IMR-90 (cell line): ENCODE measurements around the gene ZNF451. TPM values are rescaled to one million over a fixed set of nuclear protein-coding genes. Genes with fewer than 3 reads are reported as not detected.

Experiments used
- ATAC-seq: fragments of 200-7000 bp; cut with Tn5 transposase; 2 replicates; pipeline ENCODE4 v1.9.1; 2020; ENCODE audit warnings: low read depth, mild to moderate bottlenecking, moderate library complexity
- BruUV-seq: library from RNA; stranded (reverse); fragments of 400-500 nt; replicated peaks from 2 replicates; lab custom pipeline; 2021; lab: Mats Ljungman, UMichigan
- CTCF ChIA-PET: fragments of 300-600 bp; formaldehyde crosslinking; extraction: SDS; loops from one replicate; lab custom pipeline; 2021; ENCODE audit warnings: antibody characterized with exemption; lab: Yijun Ruan, JAX
- POLR2A ChIA-PET: fragments of 300-600 bp; sonication (Branson Sonifier 250); formaldehyde crosslinking; loops from one replicate; lab custom pipeline; 2022; ENCODE audit warnings: antibody characterized with exemption; ENCODE audit not compliant: unreplicated experiment; lab: Charles Lee
- DNase-seq: peaks from one replicate; pipeline ENCODE4 v3.0.0; 2013
- H2AFZ ChIP-seq: replicated peaks from 2 replicates; pipeline ENCODE3; 2013; ENCODE audit warnings: low read length, mild to moderate bottlenecking; ENCODE audit not compliant: poor library complexity
- H2AK5ac ChIP-seq: 2 replicates; pipeline ENCODE4 v1.6.1; 2013; ENCODE audit warnings: low read depth, low read length, inconsistent platforms
- H2AK9ac ChIP-seq: replicated peaks from 2 replicates; pipeline ENCODE3; 2013; ENCODE audit warnings: mild to moderate bottlenecking, low read depth, low read length, moderate library complexity; ENCODE audit not compliant: poor library complexity
- H2BK120ac ChIP-seq: 2 replicates; pipeline ENCODE4 v1.6.1; 2013; ENCODE audit warnings: low read depth, low read length, inconsistent platforms
- H2BK15ac ChIP-seq: 3 replicates; pipeline ENCODE4 v1.6.1; 2013; ENCODE audit warnings: low read depth, low read length, inconsistent platforms
- H2BK20ac ChIP-seq: 2 replicates; pipeline ENCODE4 v1.6.1; 2013; ENCODE audit warnings: low read depth, mild to moderate bottlenecking, inconsistent platforms, low read length, moderate library complexity
- H2BK5ac ChIP-seq: 2 replicates; pipeline ENCODE4 v1.6.1; 2013; ENCODE audit warnings: mild to moderate bottlenecking, low read depth, low read length, inconsistent platforms; ENCODE audit not compliant: poor library complexity, severe bottlenecking
- H3K14ac ChIP-seq: replicated peaks from 2 replicates; pipeline ENCODE4 v1.6.1; 2013; ENCODE audit warnings: low read depth, low read length, inconsistent platforms
- H3K18ac ChIP-seq: 2 replicates; pipeline ENCODE4 v1.6.1; 2013; ENCODE audit warnings: low read depth, low read length, control low read depth
- H3K23ac ChIP-seq: 2 replicates; pipeline ENCODE4 v1.6.1; 2013; ENCODE audit warnings: low read depth, low read length, inconsistent platforms
- H3K27ac ChIP-seq: 2 replicates; pipeline ENCODE4 v1.5.1; 2013; ENCODE audit warnings: mild to moderate bottlenecking, control low read depth, low read length; ENCODE audit not compliant: insufficient read depth
- H3K27me3 ChIP-seq: 2 replicates; pipeline ENCODE4 v1.6.1; 2013; ENCODE audit warnings: low read length; ENCODE audit not compliant: control insufficient read depth, insufficient read depth
- H3K36me3 ChIP-seq: 2 replicates; pipeline ENCODE4 v1.6.1; 2013; ENCODE audit warnings: low read length, mixed read lengths; ENCODE audit not compliant: control insufficient read depth, insufficient read depth
- H3K4ac ChIP-seq: 2 replicates; pipeline ENCODE4 v1.6.1; 2013; ENCODE audit warnings: low read depth, low read length, inconsistent platforms
- H3K4me1 ChIP-seq: 2 replicates; pipeline ENCODE4 v1.6.1; 2013; ENCODE audit warnings: low read length, mixed read lengths; ENCODE audit not compliant: control insufficient read depth, insufficient read depth
- H3K4me2 ChIP-seq: 2 replicates; pipeline ENCODE4 v1.6.1; 2013; ENCODE audit warnings: low read depth, mild to moderate bottlenecking, control low read depth, low read length, moderate library complexity
- H3K4me3 ChIP-seq: 2 replicates; pipeline ENCODE4 v1.5.1; 2013; ENCODE audit warnings: low read depth, mild to moderate bottlenecking, control low read depth, low read length, moderate library complexity; ENCODE audit not compliant: insufficient read depth
- H3K56ac ChIP-seq: 2 replicates; pipeline ENCODE4 v1.6.1; 2013; ENCODE audit warnings: low read length, inconsistent platforms; ENCODE audit not compliant: insufficient read depth; ENCODE audit errors: extremely low read depth
- H3K79me1 ChIP-seq, 2 experiments: 2 replicates each; pipeline ENCODE4 v1.6.1; 2013; ENCODE audit warnings: low read length in 2 of 2, inconsistent platforms in 1 of 2, low read depth in 1 of 2
- H3K9ac ChIP-seq: 2 replicates; pipeline ENCODE4 v1.6.1; 2013; ENCODE audit warnings: low read depth, low read length, control low read depth
- H3K9me1 ChIP-seq: 2 replicates; pipeline ENCODE4 v1.6.1; 2013; ENCODE audit warnings: low read length, inconsistent platforms; ENCODE audit not compliant: insufficient read depth
- H3K9me3 ChIP-seq: 2 replicates; pipeline ENCODE4 v1.6.1; 2013; ENCODE audit warnings: low read length; ENCODE audit not compliant: control insufficient read depth, insufficient read depth
- H4K20me1 ChIP-seq: 2 replicates; pipeline ENCODE4 v1.6.1; 2013; ENCODE audit warnings: low read length, inconsistent platforms; ENCODE audit not compliant: insufficient read depth
- H4K5ac ChIP-seq: 2 replicates; pipeline ENCODE4 v1.6.1; 2013; ENCODE audit warnings: mild to moderate bottlenecking, low read depth, low read length, control low read depth
- H4K8ac ChIP-seq, 2 experiments: 2 replicates each; pipeline ENCODE4 v1.6.1; 2013; ENCODE audit warnings: low read depth in 2 of 2, low read length in 2 of 2, control low read depth in 1 of 2, inconsistent platforms in 1 of 2
- H4K91ac ChIP-seq: 2 replicates; pipeline ENCODE4 v1.6.1; 2013; ENCODE audit warnings: low read depth, low read length, inconsistent platforms; ENCODE audit not compliant: insufficient read depth
- CEBPB ChIP-seq: IDR thresholded peaks from 2 replicates; pipeline ENCODE4 v1.6.1; 2012; ENCODE audit warnings: low read depth, low read length, improper control_type of control experiment
- CHD1 ChIP-seq: IDR thresholded peaks from 2 replicates; pipeline ENCODE4 v1.6.1; 2012; ENCODE audit warnings: low read depth, low read length, improper control_type of control experiment
- CTCF ChIP-seq: conservative IDR thresholded peaks from 2 replicates; pipeline ENCODE4 v1.5.1; 2012; ENCODE audit warnings: mild to moderate bottlenecking, low read depth, low read length, improper control_type of control experiment
- FOS ChIP-seq: fragments of 150-350 bp; IDR thresholded peaks from 2 replicates; pipeline ENCODE4 v1.6.1; 2016; ENCODE audit warnings: low read depth, low read length
- MAFK ChIP-seq: IDR thresholded peaks from 2 replicates; pipeline ENCODE4 v1.6.1; 2012; ENCODE audit warnings: low read depth, low read length, improper control_type of control experiment
- MAZ ChIP-seq: IDR thresholded peaks from 2 replicates; pipeline ENCODE4 v1.6.1; 2012; ENCODE audit warnings: low read depth, mild to moderate bottlenecking, low read length, improper control_type of control experiment, moderate library complexity, borderline replicate concordance
- MXI1 ChIP-seq: IDR thresholded peaks from 2 replicates; pipeline ENCODE4 v1.6.1; 2012; ENCODE audit warnings: low read depth, mild to moderate bottlenecking, low read length, moderate library complexity, borderline replicate concordance
- NFE2L2 ChIP-seq: fragments of 150-350 bp; IDR thresholded peaks from 2 replicates; pipeline ENCODE4 v1.6.1; 2016; ENCODE audit warnings: low read depth, mild to moderate bottlenecking, low read length
- POLR2A ChIP-seq: IDR thresholded peaks from 2 replicates; pipeline ENCODE4 v1.6.1; 2012; ENCODE audit warnings: mild to moderate bottlenecking, low read depth, low read length
- RAD21 ChIP-seq: IDR thresholded peaks from 2 replicates; pipeline ENCODE4 v1.6.1; 2012; ENCODE audit warnings: low read length, improper control_type of control experiment
- RCOR1 ChIP-seq: IDR thresholded peaks from 2 replicates; pipeline ENCODE4 v1.6.1; 2012; ENCODE audit warnings: mild to moderate bottlenecking, low read length, improper control_type of control experiment; ENCODE audit not compliant: insufficient replicate concordance
- RFX5 ChIP-seq: IDR thresholded peaks from 2 replicates; pipeline ENCODE4 v1.8.0; 2012; ENCODE audit warnings: low read depth, mild to moderate bottlenecking, low read length, moderate library complexity
- SMC3 ChIP-seq: fragments of 150-350 bp; IDR thresholded peaks from 2 replicates; pipeline ENCODE4 v1.6.1; 2016; ENCODE audit warnings: low read depth, mild to moderate bottlenecking, antibody characterized with exemption, low read length, moderate library complexity
- WGBS, 2 experiments: methylation state at CpG; one replicate each; pipeline versions ENCODE4 v1.1.5 to v1.1.7; 2013; ENCODE audit warnings: missing lambda C conversion rate in 2 of 2; ENCODE audit not compliant: insufficient read length in 1 of 2; ENCODE audit errors: extremely low coverage in 2 of 2; 5-methylcytosine and 5-hydroxymethylcytosine counted together
- dilution Hi-C: fragments of 300-500 bp; cut with HindIII; formaldehyde crosslinking; loops from one replicate; pipeline ENCODE4 v1.14.3; 2018; ENCODE audit warnings: low sequenced_read_pairs; ENCODE audit not compliant: unreplicated experiment
- in situ Hi-C: fragments of 300-500 bp; cut with MboI; formaldehyde crosslinking; loops from 3 replicates; pipeline ENCODE4 v1.14.3; 2019; ENCODE audit warnings: low sequenced_read_pairs, inconsistent platforms, mixed read lengths
- intact Hi-C: fragments of 100-400 bp; cut with micrococcal nuclease; formaldehyde crosslinking; loops from 2 replicates; pipeline ENCODE4 v1.10.0; 2022
- polyA plus RNA-seq, 3 experiments: library from polyadenylated mRNA; depleted of rRNA; stranded (reverse); fragments of >200 nt; gene quantifications; 2 replicates each; pipeline ENCODE4 v1.2.3, GENCODE V29; 2012; ENCODE audit warnings: low replicate concordance in 1 of 3
- total RNA-seq: library from RNA; depleted of rRNA; stranded (reverse); fragments of >200 nt; gene quantifications from 2 replicates; pipeline ENCODE4 v1.2.3, GENCODE V29; 2012
- TF ChIP-seq, protein P1 (sequence below): fragments of 150-350 bp; IDR thresholded peaks from 2 replicates; pipeline ENCODE4 v1.6.1; 2016; ENCODE audit warnings: low read depth, mild to moderate bottlenecking, low read length, moderate library complexity, borderline replicate concordance
- TF ChIP-seq, protein P2 (sequence below): fragments of 150-350 bp; IDR thresholded peaks from 2 replicates; pipeline ENCODE4 v1.6.1; 2017; ENCODE audit warnings: mild to moderate bottlenecking, antibody characterized with exemption, low read length, low read depth

The ZNF451 gene
- total and polyA plus RNA-seq, 2 of the 4 experiments (the other 2 are of a cell fraction) = 10.0 to 48.6 TPM

GRCh38 chr6:57215260-57215659 lies 125.3 kb downstream of the ZNF451 start:
- no peak overlapping the region for H4K91ac ChIP-seq
- no peak overlapping the region for H2AFZ ChIP-seq
- H2BK5ac ChIP-seq = no peak overlapping the region
- H3K36me3 ChIP-seq = peaks cover 3% of the 10 kb centered on the region
- in situ Hi-C loops (no loop called here), dilution Hi-C loops (no loop called here), intact Hi-C loops (no loop called here)
- H2BK20ac ChIP-seq = no peak overlapping the region
- H2BK15ac ChIP-seq = no peak overlapping the region
- H3K27me3 ChIP-seq = no peaks in the 10 kb centered on the region
- H4K8ac ChIP-seq = no peak overlapping the region
- no peak overlapping the region for H2BK120ac ChIP-seq
- H3K14ac ChIP-seq = no peak overlapping the region
- no peak overlapping the region for H3K56ac ChIP-seq
- H4K5ac ChIP-seq = no peak overlapping the region
- peaks cover 15 to 66% of the 10 kb centered on the region in 2 experiments; a peak in 3 of 4 replicates for H3K79me1 ChIP-seq
- peaks cover 13% of the 10 kb centered on the region for H3K4me1 ChIP-seq
- H3K4me3 ChIP-seq = no peak overlapping the region
- H3K9me1 ChIP-seq = peaks cover 13% of the 10 kb centered on the region
- no peak overlapping the region for H3K23ac ChIP-seq
- H3K4ac ChIP-seq = no peak overlapping the region
- TF ChIP-seq, protein P1, sequence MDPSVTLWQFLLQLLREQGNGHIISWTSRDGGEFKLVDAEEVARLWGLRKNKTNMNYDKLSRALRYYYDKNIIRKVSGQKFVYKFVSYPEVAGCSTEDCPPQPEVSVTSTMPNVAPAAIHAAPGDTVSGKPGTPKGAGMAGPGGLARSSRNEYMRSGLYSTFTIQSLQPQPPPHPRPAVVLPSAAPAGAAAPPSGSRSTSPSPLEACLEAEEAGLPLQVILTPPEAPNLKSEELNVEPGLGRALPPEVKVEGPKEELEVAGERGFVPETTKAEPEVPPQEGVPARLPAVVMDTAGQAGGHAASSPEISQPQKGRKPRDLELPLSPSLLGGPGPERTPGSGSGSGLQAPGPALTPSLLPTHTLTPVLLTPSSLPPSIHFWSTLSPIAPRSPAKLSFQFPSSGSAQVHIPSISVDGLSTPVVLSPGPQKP = no peak
- no peak for TF ChIP-seq RCOR1
- no peak for TF ChIP-seq RAD21
- no peak for TF ChIP-seq FOS
- TF ChIP-seq SMC3 = no peak
- TF ChIP-seq CEBPB = no peak
- no peak for TF ChIP-seq MAFK
- no peak for TF ChIP-seq NFE2L2
- TF ChIP-seq CTCF = no peak
- TF ChIP-seq MAZ = no peak
- no peak for TF ChIP-seq RFX5
- TF ChIP-seq POLR2A = no peak
- TF ChIP-seq, protein P2, sequence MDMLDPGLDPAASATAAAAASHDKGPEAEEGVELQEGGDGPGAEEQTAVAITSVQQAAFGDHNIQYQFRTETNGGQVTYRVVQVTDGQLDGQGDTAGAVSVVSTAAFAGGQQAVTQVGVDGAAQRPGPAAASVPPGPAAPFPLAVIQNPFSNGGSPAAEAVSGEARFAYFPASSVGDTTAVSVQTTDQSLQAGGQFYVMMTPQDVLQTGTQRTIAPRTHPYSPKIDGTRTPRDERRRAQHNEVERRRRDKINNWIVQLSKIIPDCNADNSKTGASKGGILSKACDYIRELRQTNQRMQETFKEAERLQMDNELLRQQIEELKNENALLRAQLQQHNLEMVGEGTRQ = no peak
- TF ChIP-seq MXI1 = no peak
- TF ChIP-seq CHD1 = no peak
- WGBS, 2 experiments = no CpG with 5 or more reads among the region's 1 CpG
- H2AK9ac ChIP-seq = no peak overlapping the region
- DNase-seq (no peak), ATAC-seq (no peak)
- H3K9me3 ChIP-seq = 0 out of 2 replicates have a peak, but pooled peaks cover 1% of the 10 kb centered on the region
- H3K9ac ChIP-seq = no peak overlapping the region
- BruUV-seq = no TSS peak
- H3K18ac ChIP-seq = no peak overlapping the region
- CTCF ChIA-PET = no interaction called here
- no peak overlapping the region for H3K4me2 ChIP-seq
- H3K27ac ChIP-seq = no peak overlapping the region
- H4K20me1 ChIP-seq = peaks cover 54% of the 10 kb centered on the region
- POLR2A ChIA-PET = no interaction called here
- H2AK5ac ChIP-seq = no peak overlapping the region
